Parathyroid adenoma (tissue), 2 donors: Measurements from ENCODE around the gene STXBP1.

Source experiments
- H2AFZ ChIP-seq: fragments of 300-600 bp; sonication (generic); one replicate; pipeline ENCODE4 v1.7.0; 2017; ENCODE audit warnings: antibody characterized with exemption, mild to moderate bottlenecking
- H3K27ac ChIP-seq: fragments of 300-600 bp; sonication (generic); one replicate; pipeline ENCODE4 v1.7.0; 2017
- H3K27me3 ChIP-seq: fragments of 300-600 bp; sonication (generic); one replicate; pipeline ENCODE4 v1.7.0; 2017; ENCODE audit warnings: low read length; ENCODE audit not compliant: control insufficient read depth, insufficient read depth
- H3K36me3 ChIP-seq: fragments of 300-600 bp; sonication (generic); one replicate; pipeline ENCODE4 v1.7.0; 2017; ENCODE audit warnings: low read length; ENCODE audit not compliant: control insufficient read depth, insufficient read depth
- H3K4me1 ChIP-seq: fragments of 300-600 bp; sonication (generic); one replicate; pipeline ENCODE4 v1.7.0; 2017; ENCODE audit warnings: control low read depth
- H3K4me2 ChIP-seq: fragments of 300-600 bp; sonication (generic); one replicate; pipeline ENCODE4 v1.7.0; 2017; ENCODE audit warnings: low read length
- H3K4me3 ChIP-seq: fragments of 300-600 bp; sonication (generic); one replicate; pipeline ENCODE4 v1.7.0; 2017; ENCODE audit warnings: low read depth, low read length
- H3K79me2 ChIP-seq: fragments of 300-600 bp; sonication (generic); one replicate; pipeline ENCODE4 v1.7.0; 2017; ENCODE audit warnings: control low read depth
- H3K9ac ChIP-seq: fragments of 300-600 bp; sonication (generic); one replicate; pipeline ENCODE4 v1.7.0; 2017; ENCODE audit warnings: mild to moderate bottlenecking
- H3K9me3 ChIP-seq: fragments of 300-600 bp; sonication (generic); one replicate; pipeline ENCODE4 v1.7.0; 2017; ENCODE audit warnings: low read length; ENCODE audit not compliant: control insufficient read depth
- TF ChIP-seq, protein P1 (sequence below): fragments of 300-600 bp; sonication (generic); IDR thresholded peaks from one replicate; pipeline ENCODE4 v1.7.0; 2017; ENCODE audit warnings: antibody characterized with exemption, mild to moderate bottlenecking
- donor health status: primary hyperparathyroidism.

Gene STXBP1

DNA sequence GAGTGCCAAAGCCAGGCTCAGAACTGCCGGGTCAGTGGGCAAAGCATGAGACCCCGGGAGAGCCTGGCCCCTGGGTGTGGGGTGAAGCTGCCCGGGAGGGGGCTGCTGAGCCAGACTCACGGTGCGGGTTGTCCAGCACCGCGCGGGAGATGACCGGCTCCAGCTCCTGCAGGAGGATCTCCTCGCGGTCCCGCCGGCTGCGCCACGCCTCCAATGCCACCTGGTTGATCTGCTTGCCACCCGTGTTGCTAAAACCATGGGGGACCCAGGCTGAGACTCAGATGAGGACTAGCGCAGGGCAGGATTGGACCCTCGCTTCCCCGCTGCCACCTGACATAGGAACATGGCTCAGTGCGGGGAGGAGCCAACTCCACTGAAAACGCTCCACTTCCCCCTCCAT is 120.4 kb downstream of the STXBP1 start:
- Histone ChIP-seq H2AFZ (no peak overlapping the region), H3K4me3 (no peak overlapping the region), H3K79me2 (no peaks in the 10 kb centered on the region), H3K36me3 (no peaks in the 10 kb centered on the region), H3K27ac (no peak overlapping the region), H3K9me3 (no peaks in the 10 kb centered on the region), H3K4me1 (no peaks in the 10 kb centered on the region), H3K27me3 (no peaks in the 10 kb centered on the region), H3K9ac (no peak overlapping the region), H3K4me2 (no peak overlapping the region)
- TF ChIP-seq, protein P1, sequence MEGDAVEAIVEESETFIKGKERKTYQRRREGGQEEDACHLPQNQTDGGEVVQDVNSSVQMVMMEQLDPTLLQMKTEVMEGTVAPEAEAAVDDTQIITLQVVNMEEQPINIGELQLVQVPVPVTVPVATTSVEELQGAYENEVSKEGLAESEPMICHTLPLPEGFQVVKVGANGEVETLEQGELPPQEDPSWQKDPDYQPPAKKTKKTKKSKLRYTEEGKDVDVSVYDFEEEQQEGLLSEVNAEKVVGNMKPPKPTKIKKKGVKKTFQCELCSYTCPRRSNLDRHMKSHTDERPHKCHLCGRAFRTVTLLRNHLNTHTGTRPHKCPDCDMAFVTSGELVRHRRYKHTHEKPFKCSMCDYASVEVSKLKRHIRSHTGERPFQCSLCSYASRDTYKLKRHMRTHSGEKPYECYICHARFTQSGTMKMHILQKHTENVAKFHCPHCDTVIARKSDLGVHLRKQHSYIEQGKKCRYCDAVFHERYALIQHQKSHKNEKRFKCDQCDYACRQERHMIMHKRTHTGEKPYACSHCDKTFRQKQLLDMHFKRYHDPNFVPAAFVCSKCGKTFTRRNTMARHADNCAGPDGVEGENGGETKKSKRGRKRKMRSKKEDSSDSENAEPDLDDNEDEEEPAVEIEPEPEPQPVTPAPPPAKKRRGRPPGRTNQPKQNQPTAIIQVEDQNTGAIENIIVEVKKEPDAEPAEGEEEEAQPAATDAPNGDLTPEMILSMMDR: no peak

DNA sequence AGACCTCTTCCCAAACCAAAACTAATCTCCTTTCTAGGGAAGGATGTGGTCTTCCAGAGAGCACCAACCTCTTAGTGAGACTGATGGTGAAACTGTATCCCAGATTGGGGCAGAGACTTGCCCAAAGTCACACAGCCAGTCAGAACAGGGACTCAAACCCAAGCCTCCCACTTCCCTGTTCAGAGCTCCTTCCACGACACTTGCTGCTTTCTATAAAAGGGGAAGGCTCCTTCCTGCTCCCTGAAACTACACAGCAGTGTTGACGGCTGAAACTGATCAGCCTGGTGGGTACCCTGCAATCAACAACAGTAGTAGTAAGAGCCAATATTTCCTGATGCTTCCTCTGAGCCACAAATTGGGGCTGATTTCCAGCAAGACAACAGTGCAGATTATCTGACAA is 121.5 kb downstream of the STXBP1 start:
- no peak overlapping the region for H3K4me2 ChIP-seq
- H3K4me1 ChIP-seq: no peaks in the 10 kb centered on the region
- no peaks in the 10 kb centered on the region for H3K36me3 ChIP-seq
- TF ChIP-seq, protein P1: no peak
- H2AFZ ChIP-seq: no peak overlapping the region
- H3K9ac ChIP-seq: no peak overlapping the region
- H3K4me3 ChIP-seq: no peak overlapping the region
- H3K79me2 ChIP-seq: no peaks in the 10 kb centered on the region
- no peaks in the 10 kb centered on the region for H3K9me3 ChIP-seq
- no peaks in the 10 kb centered on the region for H3K27me3 ChIP-seq
- no peak overlapping the region for H3K27ac ChIP-seq

DNA sequence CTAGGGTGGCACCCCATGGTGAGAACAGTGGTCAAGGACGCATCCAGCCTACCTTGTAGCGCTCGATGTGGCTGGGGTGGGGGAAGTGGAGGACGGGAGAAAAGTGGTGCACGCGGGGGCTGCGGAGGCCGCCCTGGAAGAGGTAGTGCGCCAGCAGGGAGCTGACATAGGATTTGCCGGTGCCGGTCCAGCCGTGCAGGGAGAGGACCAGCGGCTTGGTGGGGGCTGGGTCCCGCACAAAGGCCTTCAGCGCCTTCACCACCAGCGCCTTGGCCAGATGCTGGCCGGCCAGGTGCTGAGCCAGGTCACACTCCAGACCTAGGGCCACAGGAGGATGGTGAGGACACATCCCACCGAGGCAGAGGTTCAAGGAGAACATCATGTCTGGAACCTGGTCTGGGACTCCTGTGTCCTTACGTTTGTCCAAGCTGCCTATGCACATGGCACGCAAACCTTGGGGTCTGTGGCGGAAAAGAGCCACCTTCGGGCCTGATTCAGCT is 122.2 kb downstream of the STXBP1 start:
- Histone ChIP-seq H2AFZ (peak overlapping the region; percentile 95), H3K9me3 (no peaks in the 10 kb centered on the region), H3K27me3 (no peaks in the 10 kb centered on the region), H3K36me3 (no peaks in the 10 kb centered on the region), H3K4me1 (no peaks in the 10 kb centered on the region), H3K4me3 (peak overlapping the region; percentile 74), H3K4me2 (peak overlapping the region; percentile 92), H3K27ac (peak overlapping the region; percentile 85), H3K9ac (peak overlapping the region; percentile 46), H3K79me2 (no peaks in the 10 kb centered on the region)
- TF ChIP-seq, protein P1: no peak

DNA sequence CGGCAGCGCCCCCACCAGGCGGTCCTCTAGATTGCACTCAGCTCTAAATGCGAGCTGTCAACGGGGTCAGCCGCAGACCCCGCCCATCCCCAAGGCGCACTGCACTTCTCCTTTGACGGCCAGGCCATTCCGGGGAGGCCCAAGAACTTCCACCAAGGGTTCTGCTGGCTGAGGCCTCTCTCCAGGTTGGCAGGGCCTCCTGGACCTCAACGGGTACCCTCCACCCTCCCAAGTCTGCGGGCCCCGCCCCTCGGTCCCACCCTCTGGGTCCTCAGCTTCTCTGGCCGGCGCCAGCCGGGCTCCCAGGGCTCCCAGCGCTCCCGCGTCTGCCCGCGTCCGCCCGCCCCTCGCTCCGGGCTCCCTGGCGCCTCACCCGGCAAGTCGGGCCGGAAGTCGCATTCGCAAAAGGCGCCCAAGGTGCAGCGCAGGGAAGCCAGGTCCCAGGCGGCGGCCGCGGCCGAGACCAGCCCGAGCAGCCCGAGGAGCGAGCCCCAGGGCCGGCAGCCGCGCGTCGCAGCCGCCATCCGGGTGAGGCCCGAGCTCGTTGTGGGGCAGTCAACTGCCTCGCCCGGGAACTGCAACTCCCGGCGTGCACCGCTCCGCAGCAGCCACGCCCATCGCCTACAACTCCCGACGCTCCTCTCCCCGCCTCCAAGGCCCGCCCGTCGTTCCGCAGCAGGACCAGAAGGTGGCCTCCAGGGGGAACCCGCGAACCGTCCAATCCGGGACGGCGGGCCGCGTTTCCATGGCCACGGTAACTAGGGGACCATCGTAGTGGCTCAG is 122.9 kb downstream of the STXBP1 start, which contains the start of gene TOR2A:
TOR2A (minus strand) TSS at position 548 of the 783 bp plus-strand sequence; CDS start at position 524, 24 bp downstream.
- TF ChIP-seq, protein P1: peak; percentile 86
- no peaks in the 10 kb centered on the region for H3K27me3 ChIP-seq
- peak within 1 kb of the TSS; percentile 92 for H3K4me2 ChIP-seq
- H3K27ac ChIP-seq: peak within 1 kb of the TSS; percentile 85
- H3K36me3 ChIP-seq: no peaks in the 10 kb centered on the region
- peak within 1 kb of the TSS; percentile 74 for H3K4me3 ChIP-seq
- H3K4me1 ChIP-seq: no peaks in the 10 kb centered on the region
- H2AFZ ChIP-seq: peak within 1 kb of the TSS; percentile 95
- H3K9ac ChIP-seq: peak within 1 kb of the TSS; percentile 46
- H3K79me2 ChIP-seq: no peaks in the 10 kb centered on the region
- no peaks in the 10 kb centered on the region for H3K9me3 ChIP-seq
